NCI-H345 treated with DMSO at 0.1 percent for 48 hours (cell line): Measurements from ENCODE around the gene ZNF304.
A peak's percentile ranks its signal among the peaks of the same experiment; 100 is the strongest.

ENCODE experiments used
- DNase-seq: peaks from one replicate; lab custom pipeline; 2025; ENCODE audit not compliant: unreplicated experiment; lab: John Stamatoyannopoulos, UW

ZNF304 gene

GRCh38 chr19:57350877-57351805, at the start of gene ZNF304:
Gene ZNF304 (plus strand): TSS chr19:57351271. CDS start chr19:57351665, 394 bp downstream.
- peak; percentile 82 for DNase-seq

- no peak for DNase-seq
Observed at GRCh38 chr19:57302020-57302465, 49.0 kb upstream of the ZNF304 start.

- DNase-seq: no peak
Observed at GRCh38 chr19:57302727-57303401, 48.2 kb upstream of the ZNF304 start.

DNA sequence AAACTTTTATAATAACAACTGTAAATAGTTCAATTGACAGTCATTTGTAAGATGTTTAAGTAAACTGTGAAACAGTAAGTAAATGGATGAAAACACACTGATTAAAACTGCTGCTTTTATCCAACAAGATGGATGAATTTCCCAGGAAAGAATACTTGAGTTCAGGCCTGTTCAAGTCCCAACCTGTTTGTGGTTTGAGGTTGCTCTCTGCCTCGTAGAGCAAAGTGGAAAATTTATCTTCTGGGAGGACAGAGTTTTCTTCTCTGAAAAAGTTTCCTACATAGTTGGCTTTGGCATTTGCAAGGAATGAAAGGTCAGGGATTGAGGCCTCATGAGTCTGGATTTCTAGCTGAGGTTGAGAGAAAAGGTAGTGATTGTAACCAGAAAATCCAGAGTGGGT, 46.0 kb upstream of the ZNF304 start:
- DNase-seq: no peak

GRCh38 chr19:57308514-57308913, 42.6 kb upstream of the ZNF304 start:
- no peak for DNase-seq

- DNase-seq: no peak
Observed at GRCh38 chr19:57310792-57311191, 40.3 kb upstream of the ZNF304 start.

DNA sequence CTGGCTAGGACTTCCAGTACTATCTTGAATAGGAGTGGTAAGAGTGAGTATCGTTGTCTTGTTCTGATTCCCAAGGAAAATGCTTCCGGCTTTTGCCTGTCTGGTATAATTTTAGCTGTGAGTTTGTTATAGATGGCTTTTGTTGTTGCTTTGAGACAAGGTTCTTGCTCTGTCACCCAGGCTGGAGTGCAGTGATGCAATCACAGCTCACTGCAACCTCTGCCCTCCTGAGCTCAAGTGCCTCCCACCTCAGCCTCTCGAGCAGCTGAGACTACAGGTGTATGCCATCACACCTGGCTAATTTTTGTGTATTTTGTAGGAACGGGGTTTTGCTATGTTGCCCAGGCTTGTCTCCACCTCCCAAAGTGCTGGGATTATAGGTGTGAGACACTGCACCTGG, 36.9 kb upstream of the ZNF304 start:
- no peak for DNase-seq

GRCh38 chr19:57317503-57317902, 33.6 kb upstream of the ZNF304 start:
- DNase-seq: no peak

DNA sequence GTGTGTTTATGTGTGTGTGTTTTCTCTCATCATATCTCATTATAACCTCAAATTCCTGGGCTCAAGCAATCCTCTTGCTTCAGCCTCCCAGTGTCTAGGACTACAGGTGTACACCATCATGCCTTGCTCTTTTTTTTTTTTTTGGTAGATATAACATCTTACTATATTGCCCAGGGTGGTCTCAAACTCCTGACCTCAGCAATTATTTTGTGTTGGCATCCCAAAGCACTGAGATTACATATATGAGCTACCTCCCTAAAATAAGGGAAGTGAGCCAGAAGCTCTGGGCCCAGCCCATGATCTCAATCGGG, 31.2 kb upstream of the ZNF304 start:
- no peak for DNase-seq

DNA sequence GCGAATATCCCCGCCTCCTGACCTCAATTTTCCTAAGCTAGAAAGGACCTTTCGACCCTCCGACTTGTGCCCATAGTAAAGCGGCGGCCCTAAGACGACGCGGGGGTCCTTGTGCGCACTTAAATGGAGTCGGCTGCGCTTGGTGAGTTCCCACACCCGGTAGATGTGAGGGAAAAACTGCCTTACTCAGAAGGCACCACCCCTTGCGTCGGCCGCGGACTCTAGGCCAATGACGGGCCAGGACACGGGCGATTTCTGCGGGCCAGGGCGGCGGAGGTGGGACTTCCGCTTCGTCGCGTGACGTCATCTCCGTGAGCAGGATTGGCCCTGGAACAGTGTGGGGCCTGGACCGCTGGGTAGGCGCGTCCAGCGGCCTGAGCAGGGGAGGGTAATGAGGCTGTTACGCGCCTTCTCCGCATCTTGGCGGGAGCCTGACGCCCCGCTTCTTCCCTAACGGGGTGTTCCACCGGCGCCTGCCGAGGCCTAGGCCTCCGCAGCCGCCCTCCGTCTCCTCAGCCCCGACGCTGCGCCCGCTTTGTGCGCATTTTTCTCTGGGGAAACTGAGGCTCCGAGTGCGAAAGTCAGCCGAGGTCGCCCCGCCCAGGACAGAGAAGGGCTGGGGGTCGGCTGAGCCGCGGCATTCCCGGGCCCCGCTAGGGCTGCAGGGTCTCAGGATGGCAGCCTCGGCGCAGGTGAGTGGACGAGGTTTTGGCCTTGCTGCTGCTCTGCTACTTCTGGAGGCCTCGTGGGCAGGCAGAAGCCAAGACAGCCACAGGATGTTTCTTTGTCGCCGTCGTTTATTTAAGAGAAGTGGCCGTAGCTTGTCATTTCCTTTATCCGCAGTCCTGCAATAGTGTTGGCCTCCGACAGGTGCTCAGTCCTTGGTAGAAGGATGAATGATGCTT, 30.6 kb upstream of the ZNF304 start, which contains the start of gene ZNF543:
Gene ZNF543, plus strand, starts transcription at position 293 of the 905 bp plus-strand sequence. Its CDS starts 382 bp downstream, at position 675.
- peak; percentile 61 for DNase-seq

GRCh38 chr19:57321116-57321515, 30.0 kb upstream of the ZNF304 start:
- no peak for DNase-seq

- DNase-seq: no peak
Observed at GRCh38 chr19:57321751-57322150, 29.3 kb upstream of the ZNF304 start.

DNA sequence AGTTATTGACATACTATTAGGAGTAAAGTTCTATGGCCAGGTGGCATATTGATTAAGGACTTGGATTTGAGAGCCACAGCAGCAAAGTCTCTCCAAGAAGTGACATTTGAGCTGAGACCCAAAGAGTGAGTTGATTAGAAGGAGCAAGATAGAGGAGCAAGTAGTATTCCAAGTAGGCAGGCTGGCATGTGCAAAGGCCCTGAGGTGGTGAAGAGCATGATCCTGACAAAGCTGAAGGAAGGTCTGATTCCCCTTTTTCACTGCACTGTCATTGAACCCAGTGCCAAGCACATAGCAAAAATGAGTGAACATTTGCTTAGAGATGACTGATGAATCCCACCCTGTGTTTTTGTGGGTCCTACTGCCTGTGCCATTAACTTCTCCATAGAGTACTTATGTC, 26.1 kb upstream of the ZNF304 start:
- no peak for DNase-seq

GRCh38 chr19:57327993-57328392, 23.1 kb upstream of the ZNF304 start:
- DNase-seq: no peak

DNA sequence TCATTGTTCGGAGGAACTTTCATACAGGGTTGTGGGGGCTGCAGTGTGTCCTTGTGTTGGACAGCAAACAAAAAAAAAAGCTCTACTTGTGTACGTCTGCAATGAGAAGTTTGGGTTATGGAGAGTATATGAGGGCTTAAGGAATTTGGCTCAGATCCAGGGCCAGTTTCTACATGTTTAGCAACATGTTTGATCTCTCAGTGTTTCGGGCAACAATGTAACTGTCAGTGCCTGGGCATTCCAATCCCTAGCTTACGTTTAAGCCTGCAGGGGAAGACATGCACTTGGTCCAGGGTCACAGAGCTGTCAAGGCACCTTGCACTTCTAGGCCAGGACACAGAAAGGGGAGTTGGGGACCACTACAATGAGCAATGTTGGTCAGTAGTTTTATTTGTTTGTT, 16.9 kb upstream of the ZNF304 start:
- no peak for DNase-seq

DNA sequence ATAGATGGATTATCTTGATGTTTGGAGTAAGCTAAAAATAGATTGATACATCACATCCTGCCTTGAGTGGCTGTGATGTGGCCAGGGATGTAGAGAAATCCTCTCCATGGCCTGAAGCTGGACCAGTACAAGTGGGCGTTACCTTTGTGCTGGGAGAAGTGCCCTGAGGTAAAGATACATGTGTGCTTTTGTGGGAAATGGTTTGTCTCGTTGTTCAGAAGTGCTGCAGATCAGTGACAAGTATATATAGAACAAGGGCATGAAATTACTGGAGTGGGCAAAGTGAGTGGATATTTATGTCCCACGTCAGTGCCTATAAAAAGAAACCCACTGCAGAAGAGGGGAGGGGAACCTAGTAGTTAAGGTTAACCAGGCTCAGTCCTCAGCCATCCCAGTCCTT, 12.2 kb upstream of the ZNF304 start:
- no peak for DNase-seq

GRCh38 chr19:57342582-57342981, 8.5 kb upstream of the ZNF304 start:
- no peak for DNase-seq

GRCh38 chr19:57348136-57348535, 2.9 kb upstream of the ZNF304 start:
- DNase-seq: no peak

DNA sequence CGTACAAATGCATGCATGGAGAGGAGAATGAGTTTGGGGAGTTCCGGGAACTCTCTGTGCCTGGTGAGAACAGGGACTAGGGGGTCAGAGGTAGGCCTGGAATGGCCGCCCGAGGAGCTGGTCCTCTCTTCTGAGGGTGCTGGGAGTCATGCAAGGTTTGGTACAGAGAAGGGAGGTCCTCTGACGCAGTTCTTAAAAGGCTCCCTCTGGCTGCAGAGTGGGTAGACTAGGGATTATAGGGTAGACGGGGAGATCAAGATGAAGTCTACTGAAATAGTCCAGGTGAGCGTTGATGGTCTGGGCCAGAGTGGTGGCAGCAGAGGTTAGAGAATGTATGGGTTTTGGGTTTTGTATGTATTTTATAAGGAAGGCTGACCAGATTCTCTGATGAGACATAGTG, 796 bp downstream of the ZNF304 start:
- no peak for DNase-seq

GRCh38 chr19:57355916-57356315, 4.8 kb downstream of the ZNF304 start:
- no peak for DNase-seq

DNA sequence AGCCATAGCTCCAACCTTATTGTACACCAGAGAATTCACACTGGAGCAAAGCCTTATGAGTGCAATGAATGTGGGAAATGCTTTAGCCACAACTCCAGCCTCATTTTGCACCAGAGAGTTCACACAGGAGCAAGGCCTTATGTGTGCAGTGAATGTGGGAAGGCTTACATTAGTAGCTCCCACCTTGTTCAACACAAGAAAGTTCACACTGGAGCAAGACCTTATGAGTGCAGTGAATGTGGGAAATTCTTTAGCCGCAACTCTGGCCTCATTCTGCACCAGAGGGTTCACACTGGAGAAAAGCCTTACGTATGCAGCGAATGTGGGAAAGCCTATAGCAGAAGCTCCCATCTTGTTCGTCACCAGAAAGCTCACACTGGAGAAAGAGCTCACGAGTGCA, 6.3 kb downstream of the ZNF304 start:
- DNase-seq: no peak
